Neuronal stem cell (in vitro differentiated cells): ENCODE data around the gene CHN2.

Experiments used
- DNase-seq: peaks from one replicate; pipeline ENCODE4 v3.0.0-alpha.2; 2013; ENCODE audit warnings: low spot score
- H2AFZ ChIP-seq: one replicate; pipeline ENCODE4 v1.6.1; 2013; ENCODE audit warnings: mild to moderate bottlenecking, low read length, inconsistent platforms
- H2AK5ac ChIP-seq: 2 replicates; pipeline ENCODE4 v1.6.1; 2013; ENCODE audit warnings: low read depth, mild to moderate bottlenecking, inconsistent platforms, low read length, moderate library complexity, mixed read lengths
- H2BK120ac ChIP-seq: 2 replicates; pipeline ENCODE4 v1.6.1; 2013; ENCODE audit warnings: low read depth, mild to moderate bottlenecking, inconsistent platforms, low read length, moderate library complexity, mixed read lengths
- H2BK12ac ChIP-seq: one replicate; pipeline ENCODE4 v1.6.1; 2013; ENCODE audit warnings: low read length, inconsistent platforms
- H2BK15ac ChIP-seq: 2 replicates; pipeline ENCODE4 v1.6.1; 2013; ENCODE audit warnings: mild to moderate bottlenecking, low read length, inconsistent platforms, mixed read lengths
- H2BK5ac ChIP-seq: one replicate; pipeline ENCODE4 v1.6.1; 2013; ENCODE audit warnings: inconsistent platforms, mild to moderate bottlenecking, low read length, moderate library complexity
- H3K14ac ChIP-seq: one replicate; pipeline ENCODE4 v1.6.1; 2013; ENCODE audit warnings: low read length, inconsistent platforms
- H3K18ac ChIP-seq: 2 replicates; pipeline ENCODE4 v1.6.1; 2013; ENCODE audit warnings: low read length, inconsistent platforms
- H3K23ac ChIP-seq: 2 replicates; pipeline ENCODE4 v1.6.1; 2013; ENCODE audit warnings: low read depth, mild to moderate bottlenecking, mixed read lengths, low read length, inconsistent platforms; ENCODE audit not compliant: poor library complexity
- H3K27ac ChIP-seq: replicated peaks from 3 replicates; pipeline ENCODE4 v1.5.1; 2013; ENCODE audit warnings: low read length, inconsistent platforms
- H3K27me3 ChIP-seq, 3 experiments: 2 replicates each; pipeline ENCODE4 v1.6.1; 2013; ENCODE audit warnings: low read length in 3 of 3, mild to moderate bottlenecking in 2 of 3, inconsistent platforms in 1 of 3, low read depth in 1 of 3, mixed read lengths in 1 of 3, moderate library complexity in 1 of 3; ENCODE audit not compliant: control insufficient read depth in 3 of 3, insufficient read depth in 3 of 3
- H3K36me3 ChIP-seq, 2 donors: replicated peaks in 1 of 2; 2 replicates each; pipeline ENCODE4 v1.6.1; 2013; ENCODE audit warnings: low read length in 2 of 2; ENCODE audit not compliant: control insufficient read depth in 2 of 2, insufficient read depth in 2 of 2
- H3K4ac ChIP-seq: 2 replicates; pipeline ENCODE4 v1.6.1; 2013; ENCODE audit warnings: inconsistent platforms, mild to moderate bottlenecking, low read length, moderate library complexity
- H3K4me1 ChIP-seq, 2 donors: 1 replicate in 1 of 2; 2 replicates in 1 of 2; pipeline ENCODE4 v1.6.1; 2013; ENCODE audit warnings: low read length in 2 of 2, low read depth in 1 of 2; ENCODE audit not compliant: control insufficient read depth in 2 of 2, insufficient read depth in 1 of 2
- H3K4me2 ChIP-seq: one replicate; pipeline ENCODE4 v1.6.1; 2013; ENCODE audit warnings: mild to moderate bottlenecking, low read length, inconsistent platforms; ENCODE audit not compliant: insufficient read depth, poor library complexity, severe bottlenecking
- H3K4me3 ChIP-seq, 2 donors: 2 replicates each; pipeline ENCODE4 v1.5.1; 2013; ENCODE audit warnings: low read length in 2 of 2, mild to moderate bottlenecking in 2 of 2, inconsistent platforms in 1 of 2, moderate library complexity in 1 of 2
- H3K79me1 ChIP-seq: one replicate; pipeline ENCODE4 v1.6.1; 2013; ENCODE audit warnings: low read depth, mild to moderate bottlenecking, inconsistent platforms, low read length, moderate library complexity
- H3K9ac ChIP-seq: one replicate; pipeline ENCODE4 v1.6.1; 2013; ENCODE audit warnings: mild to moderate bottlenecking, low read depth, low read length, inconsistent platforms; ENCODE audit not compliant: poor library complexity
- H3K9me3 ChIP-seq, 2 donors: replicated peaks in 1 of 2; 2 replicates each; pipeline versions ENCODE3 to v1.6.1; 2013; ENCODE audit warnings: low read length in 2 of 2, mild to moderate bottlenecking in 2 of 2, inconsistent platforms in 1 of 2, low read depth in 1 of 2, mixed read lengths in 1 of 2, moderate library complexity in 1 of 2; ENCODE audit not compliant: control insufficient read depth in 2 of 2, insufficient read depth in 1 of 2
- H4K8ac ChIP-seq: one replicate; pipeline ENCODE4 v1.6.1; 2013; ENCODE audit warnings: low read depth, mild to moderate bottlenecking, inconsistent platforms, low read length, moderate library complexity
- H4K91ac ChIP-seq: one replicate; pipeline ENCODE4 v1.6.1; 2013; ENCODE audit warnings: low read length, low read depth, mild to moderate bottlenecking, inconsistent platforms; ENCODE audit not compliant: poor library complexity
- WGBS, 2 donors: extraction: QIAGEN DNeasy Blood & Tissue Kit; methylation state at CpG; one replicate each; pipeline ENCODE4 v1.1.7; 2013; ENCODE audit warnings: missing lambda C conversion rate in 2 of 2, mixed read lengths in 1 of 2; ENCODE audit not compliant: insufficient read length in 2 of 2, insufficient replicate concordance in 1 of 2; ENCODE audit errors: extremely low coverage in 2 of 2; 5-methylcytosine and 5-hydroxymethylcytosine counted together

The CHN2 gene

DNA sequence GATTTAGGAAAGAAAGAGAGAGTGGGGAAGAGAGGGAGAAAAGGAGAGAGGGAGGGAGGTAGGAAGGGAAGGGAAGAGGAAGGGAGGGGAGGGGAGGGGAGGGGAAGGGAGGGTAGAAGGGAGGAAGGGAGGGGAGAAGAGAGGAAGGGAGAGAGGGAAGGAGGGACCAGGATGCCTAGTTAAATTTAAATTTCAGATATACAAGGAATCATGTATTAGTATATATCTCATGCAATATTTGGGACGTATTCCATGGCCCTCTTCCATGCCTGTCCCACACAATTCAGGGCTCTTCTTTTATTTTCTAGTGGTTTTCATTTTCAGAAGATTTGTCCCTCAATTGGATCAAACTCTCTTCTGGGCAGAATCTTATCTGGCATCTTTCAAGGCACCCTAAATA, 196.7 kb downstream of the CHN2 start:
- Histone ChIP-seq H2BK12ac (no peak overlapping the region), H2AK5ac (no peak overlapping the region), H3K4me1 (no peaks in the 10 kb centered on the region), H2BK120ac (no peak overlapping the region), H3K4me2 (no peak overlapping the region), H2BK5ac (no peak overlapping the region), H3K36me3 (no peaks in the 10 kb centered on the region), H3K4me3 (no peak overlapping the region), H3K9me3 (no peaks in the 10 kb centered on the region), H2AFZ (no peak overlapping the region), H3K79me1 (no peaks in the 10 kb centered on the region), H3K23ac (no peak overlapping the region), H3K9ac (no peak overlapping the region), H4K91ac (no peak overlapping the region), H3K4ac (no peak overlapping the region), H3K18ac (no peak overlapping the region), H3K27ac (no peak overlapping the region), H4K8ac (no peak overlapping the region), H2BK15ac (no peak overlapping the region), H3K14ac (no peak overlapping the region), H3K27me3 (no peaks in the 10 kb centered on the region)
- no peak for DNase-seq
- no CpG with 5 or more reads among the region's 1 CpG for WGBS, 2 donors

DNA sequence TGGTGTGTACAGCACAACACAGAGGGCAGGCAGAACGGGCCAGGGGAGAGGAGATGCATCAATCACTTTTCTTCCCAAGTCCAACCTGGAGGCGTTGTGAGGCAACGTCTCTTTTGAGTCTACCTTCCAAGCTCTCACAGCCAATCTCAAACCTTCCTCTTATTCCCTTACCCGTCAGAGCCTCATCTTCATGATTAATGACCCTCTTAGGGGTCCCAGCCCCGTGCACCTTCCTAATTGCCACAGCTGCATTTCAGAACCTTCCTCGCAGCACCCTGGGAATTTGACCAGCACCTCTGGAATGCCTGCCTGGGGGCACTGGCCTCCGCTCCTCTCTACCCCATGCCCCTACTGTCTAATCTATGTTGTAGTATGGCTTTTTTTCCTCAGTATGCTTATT, 199.7 kb downstream of the CHN2 start:
- Histone ChIP-seq H2AK5ac (no peak overlapping the region), H3K23ac (no peak overlapping the region), H3K27me3 (no peaks in the 10 kb centered on the region), H2BK120ac (no peak overlapping the region), H2AFZ (no peak overlapping the region), H3K4me2 (no peak overlapping the region), H2BK12ac (no peak overlapping the region), H3K79me1 (no peaks in the 10 kb centered on the region), H3K4ac (no peak overlapping the region), H2BK15ac (no peak overlapping the region), H3K4me1 (no peaks in the 10 kb centered on the region), H3K9ac (no peak overlapping the region), H3K4me3 (no peak overlapping the region), H4K8ac (no peak overlapping the region), H3K14ac (no peak overlapping the region), H3K36me3 (no peaks in the 10 kb centered on the region), H3K9me3 (no peaks in the 10 kb centered on the region), H4K91ac (no peak overlapping the region), H3K18ac (no peak overlapping the region), H2BK5ac (no peak overlapping the region), H3K27ac (no peak overlapping the region)
- no peak for DNase-seq
- WGBS, 2 donors, result no CpG with 5 or more reads among the region's 7 CpGs

DNA sequence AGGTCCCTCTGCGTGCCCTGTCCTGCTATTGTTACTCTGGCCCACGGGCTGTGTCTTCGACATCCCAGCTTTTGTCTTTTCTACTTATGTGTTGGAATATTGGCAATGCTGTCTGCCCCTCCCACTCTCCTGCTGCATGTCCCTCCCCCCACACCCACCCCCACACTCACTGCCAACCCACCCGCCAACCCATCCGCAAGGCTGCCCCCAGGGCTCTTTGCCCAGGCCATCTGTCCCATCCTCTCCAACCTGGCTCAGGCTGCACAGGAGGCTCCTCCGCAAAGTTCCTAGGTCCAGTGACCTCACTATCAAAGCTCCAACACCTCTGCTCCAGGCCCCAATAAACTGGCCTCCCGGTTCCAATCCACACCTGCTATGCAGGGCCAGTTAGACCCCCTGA, 202.0 kb downstream of the CHN2 start:
- Histone ChIP-seq H3K4me3 (no peak overlapping the region), H3K9me3 (no peaks in the 10 kb centered on the region), H2BK12ac (no peak overlapping the region), H3K4ac (no peak overlapping the region), H2AFZ (no peak overlapping the region), H3K14ac (no peak overlapping the region), H2BK5ac (no peak overlapping the region), H3K27me3 (no peaks in the 10 kb centered on the region), H3K36me3 (no peaks in the 10 kb centered on the region), H4K91ac (no peak overlapping the region), H3K18ac (no peak overlapping the region), H2BK15ac (no peak overlapping the region), H2BK120ac (no peak overlapping the region), H3K79me1 (no peaks in the 10 kb centered on the region), H2AK5ac (no peak overlapping the region), H3K27ac (no peak overlapping the region), H3K9ac (no peak overlapping the region), H4K8ac (no peak overlapping the region), H3K23ac (no peak overlapping the region), H3K4me2 (no peak overlapping the region), H3K4me1 (no peaks in the 10 kb centered on the region)
- DNase-seq, result no peak
- no CpG with 5 or more reads among the region's 7 CpGs for WGBS, 2 donors

DNA sequence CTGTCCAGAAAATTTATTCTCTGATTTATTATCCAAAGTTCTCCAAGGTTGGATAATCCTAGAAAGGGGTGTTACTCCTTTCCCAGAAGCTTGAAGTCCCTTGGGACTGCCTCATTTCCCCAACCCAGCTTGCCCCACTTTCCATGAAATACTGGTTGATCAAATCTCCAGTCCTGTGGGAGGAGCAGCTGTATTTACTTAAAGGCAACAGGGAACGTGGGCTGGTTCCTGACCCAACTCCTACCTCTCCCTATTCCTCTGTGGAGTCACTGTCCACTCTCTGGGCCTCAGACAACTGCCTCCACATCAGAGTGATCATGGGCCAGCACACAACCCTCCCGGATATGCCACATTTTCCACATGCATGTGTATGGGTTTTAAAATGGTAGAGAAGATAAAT, 202.8 kb downstream of the CHN2 start:
- no peaks in the 10 kb centered on the region for H3K4me1 ChIP-seq
- no peak overlapping the region for H4K8ac ChIP-seq
- H3K4me2 ChIP-seq, result no peak overlapping the region
- H2BK120ac ChIP-seq, result no peak overlapping the region
- no peaks in the 10 kb centered on the region for H3K27me3 ChIP-seq
- no peak overlapping the region for H2AFZ ChIP-seq
- H3K23ac ChIP-seq, result no peak overlapping the region
- no peak overlapping the region for H3K9ac ChIP-seq
- WGBS, 2 donors, result no CpG with 5 or more reads among the region's 2 CpGs
- no peak overlapping the region for H3K14ac ChIP-seq
- H4K91ac ChIP-seq, result no peak overlapping the region
- no peaks in the 10 kb centered on the region for H3K36me3 ChIP-seq
- no peak overlapping the region for H3K18ac ChIP-seq
- H3K27ac ChIP-seq, result no peak overlapping the region
- no peak overlapping the region for H2AK5ac ChIP-seq
- H3K4ac ChIP-seq, result no peak overlapping the region
- no peak overlapping the region for H2BK15ac ChIP-seq
- no peaks in the 10 kb centered on the region for H3K79me1 ChIP-seq
- H3K4me3 ChIP-seq, result no peak overlapping the region
- H3K9me3 ChIP-seq, result no peaks in the 10 kb centered on the region
- no peak for DNase-seq
- peak overlapping the region; percentile 42 for H2BK5ac ChIP-seq
- no peak overlapping the region for H2BK12ac ChIP-seq
